Right lobe of liver (tissue), 6 donors: ENCODE results near the gene INHBC. TPM values are rescaled to one million over a fixed set of nuclear protein-coding genes. Genes with fewer than 3 reads are reported as not detected.

Experiments
- ATAC-seq, 4 donors: fragments of 200-7000 bp; cut with Tn5 transposase; one replicate each; pipeline ENCODE4 v1.9.1; 2020; ENCODE audit warnings: mild to moderate bottlenecking in 4 of 4, moderate library complexity in 4 of 4
- DNase-seq, 3 donors: peaks; one replicate each; pipeline ENCODE4 v3.0.0-alpha.2; 2020
- H3K27ac ChIP-seq, 3 donors: fragments of 200-600 bp; one replicate each; pipeline ENCODE4 v1.8.0; 2022
- H3K27me3 ChIP-seq, 2 donors: fragments of 200-600 bp; one replicate each; pipeline ENCODE4 v1.8.0; 2022
- H3K36me3 ChIP-seq, 4 donors: fragments of 200-600 bp; sonication (generic) in 1 of 4; one replicate each; pipeline versions ENCODE4 v1.5.1 to v1.8.0; 2017 to 2022; ENCODE audit warnings: control low read depth in 1 of 4
- H3K4me1 ChIP-seq, 4 donors: fragments of 200-600 bp; sonication (generic) in 1 of 4; one replicate each; pipeline versions ENCODE4 v1.5.1 to v1.8.0; 2017 to 2022; ENCODE audit warnings: control low read depth in 1 of 4
- H3K4me3 ChIP-seq, 3 donors: fragments of 200-600 bp; one replicate each; pipeline ENCODE4 v1.8.0; 2022
- H3K9me3 ChIP-seq, 4 donors: fragments of 200-600 bp; sonication (generic) in 1 of 4; one replicate each; pipeline versions ENCODE4 v1.5.1 to v1.8.0; 2017 to 2022; ENCODE audit warnings: control low read depth in 1 of 4
- CTCF ChIP-seq, 4 donors: fragments of 200-600 bp in 3 of 4; fragments of 450-650 bp in 1 of 4; IDR thresholded peaks; one replicate each; pipeline versions ENCODE4 v1.5.1 to v1.8.0; 2016 to 2022; ENCODE audit warnings: antibody characterized with exemption in 4 of 4, mild to moderate bottlenecking in 2 of 4
- POLR2A ChIP-seq: fragments of 450-650 bp; IDR thresholded peaks from one replicate; pipeline ENCODE4 v1.6.1; 2017; ENCODE audit warnings: antibody characterized with exemption, mild to moderate bottlenecking
- WGBS: methylation state at CpG from one replicate; pipeline ENCODE4 v1.1.6; 2018; ENCODE audit warnings: low coverage, low lambda C conversion rate; ENCODE audit not compliant: insufficient coverage; ENCODE audit errors: missing lambda C conversion rate; 5-methylcytosine and 5-hydroxymethylcytosine counted together
- intact Hi-C, 2 donors: fragments of 100-400 bp; cut with DNase I; formaldehyde crosslinking; loops; one replicate each; pipeline versions ENCODE4 v1.11.2 to v1.14.1; 2022
- total RNA-seq, 6 experiments: library from RNA; depleted of rRNA in 2 of 6; stranded (reverse); fragments of >200 nt in 2 of 6; fragmentation: NEBNext Ultra II Directional in 3 of 6; extraction: Animal tissue kit (Norgen Biotek cat#: 25700) in 3 of 6; gene quantifications; one replicate each; pipeline versions ENCODE4 v1.1.0 to v1.2.4, GENCODE V29; 2016 to 2023
- donor health status: DM: no; HTN: yes; CAD: no.
- donor health status: DM: no; HTN: no; CAD: no.
- donor health status: DM: no; HTN: no; CAD: no.
- donor health status: DM: no; HTN: yes; CAD: no.
- donor health status: DM: no; HTN: yes; CAD: no.

INHBC gene
- total RNA-seq, 6 experiments from 2014 or later: 14.7 to 123 (median 63.6) TPM

- ATAC-seq (no peak), DNase-seq (no peak)
- no peaks in the 10 kb centered on the region for H3K9me3 ChIP-seq
- H3K36me3 ChIP-seq: no peaks in the 10 kb centered on the region
- no peaks in the 10 kb centered on the region for H3K27me3 ChIP-seq
- TF ChIP-seq POLR2A (no peak), CTCF (IDR thresholded peaks at IDR 0.05) (no peak)
- WGBS: 48% methylated on average over 4 of the region's 5 CpGs
- H3K4me3 ChIP-seq: no peak overlapping the region
- no peak overlapping the region for H3K27ac ChIP-seq
- intact Hi-C loops: no loop called here
- peaks cover 0 to under 1% (median 0%) of the 10 kb centered on the region in 4 donors for H3K4me1 ChIP-seq
Observed at GRCh38 chr12:57483466-57483865, 48.9 kb downstream of the INHBC start.

GRCh38 chr12:57485695-57486094 lies 51.1 kb downstream of the INHBC start:
- no peaks in the 10 kb centered on the region for H3K9me3 ChIP-seq
- H3K4me3 ChIP-seq: no peak overlapping the region
- no peak for ATAC-seq
- H3K27ac ChIP-seq: no peak overlapping the region
- H3K27me3 ChIP-seq: no peaks in the 10 kb centered on the region
- intact Hi-C loops: no loop called here
- peaks cover 0 to 10% (median 4%) of the 10 kb centered on the region in 4 donors for H3K36me3 ChIP-seq
- TF ChIP-seq POLR2A (no peak), CTCF (IDR thresholded peaks at IDR 0.05) (no peak)
- DNase-seq: no peak
- H3K4me1 ChIP-seq: peaks cover 0 to 9% (median 4%) of the 10 kb centered on the region in 4 donors

GRCh38 chr12:57487055-57487596 lies 52.5 kb downstream of the INHBC start:
- Histone ChIP-seq H3K27me3 (no peaks in the 10 kb centered on the region), H3K4me3 (peak overlapping the region in 2 of 3 donors; percentile 93 to 94), H3K36me3 (peaks cover 0 to 24% (median 14%) of the 10 kb centered on the region in 4 donors), H3K4me1 (peaks cover 0 to 9% (median 4%) of the 10 kb centered on the region in 4 donors), H3K9me3 (no peaks in the 10 kb centered on the region), H3K27ac (no peak overlapping the region)
- intact Hi-C loops: no loop called here
- WGBS: 83% methylated on average over 12 of the region's 27 CpGs
- DNase-seq (no peak), ATAC-seq (no peak)
- TF ChIP-seq CTCF (IDR thresholded peaks at IDR 0.05) (no peak), POLR2A (no peak)

GRCh38 chr12:57487597-57488401 lies 53.2 kb downstream of the INHBC start, which contains the start of gene MARS1:
Gene MARS1 (plus strand): TSS chr12:57488068. CDS start chr12:57488091, 23 bp downstream.
- Histone ChIP-seq H3K36me3 (peaks cover 0 to 25% (median 14%) of the 10 kb centered on the region in 4 donors), H3K4me3 (peak within 1 kb of the TSS; percentile 80 to 94 (median 93)), H3K4me1 (peaks cover 0 to 9% (median 4%) of the 10 kb centered on the region in 4 donors), H3K9me3 (no peaks in the 10 kb centered on the region), H3K27me3 (no peaks in the 10 kb centered on the region), H3K27ac (peak within 1 kb of the TSS; percentile 11 to 39 (median 36))
- intact Hi-C loops: no loop called here
- TF ChIP-seq CTCF (IDR thresholded peaks at IDR 0.05): peak in 1 of 4 donors; percentile 27
- peak; percentile 54 for TF ChIP-seq POLR2A
- ATAC-seq: peak; percentile 98
- 16% methylated on average over 22 of the region's 47 CpGs for WGBS
- DNase-seq: peak; percentile 94 to 97 (median 96)
